ENCODE results near the gene BSG.

DNA sequence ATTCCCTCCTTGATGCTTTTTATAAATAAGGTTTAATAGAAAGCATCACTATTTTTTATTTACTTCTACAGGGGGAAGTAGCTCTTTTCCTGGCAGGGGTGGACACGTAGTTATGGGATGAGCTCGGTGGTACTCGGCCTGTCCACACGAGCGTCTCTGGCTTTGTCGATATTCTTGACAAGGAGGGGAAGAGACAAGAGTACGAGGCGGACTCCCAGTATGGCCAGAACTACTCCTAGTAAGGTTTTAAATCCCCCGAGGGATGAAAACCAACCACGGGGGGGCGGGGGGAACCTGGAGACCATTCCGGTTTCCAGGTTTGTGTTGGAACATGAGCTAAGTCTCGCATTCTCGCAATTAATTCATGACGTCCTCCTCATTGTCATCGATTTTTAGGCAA lies 5.6 kb upstream of the BSG start:
- no peak for TF ChIP-seq POLR2A (IDR thresholded peaks at IDR 0.05)
- TF ChIP-seq, protein P1, sequence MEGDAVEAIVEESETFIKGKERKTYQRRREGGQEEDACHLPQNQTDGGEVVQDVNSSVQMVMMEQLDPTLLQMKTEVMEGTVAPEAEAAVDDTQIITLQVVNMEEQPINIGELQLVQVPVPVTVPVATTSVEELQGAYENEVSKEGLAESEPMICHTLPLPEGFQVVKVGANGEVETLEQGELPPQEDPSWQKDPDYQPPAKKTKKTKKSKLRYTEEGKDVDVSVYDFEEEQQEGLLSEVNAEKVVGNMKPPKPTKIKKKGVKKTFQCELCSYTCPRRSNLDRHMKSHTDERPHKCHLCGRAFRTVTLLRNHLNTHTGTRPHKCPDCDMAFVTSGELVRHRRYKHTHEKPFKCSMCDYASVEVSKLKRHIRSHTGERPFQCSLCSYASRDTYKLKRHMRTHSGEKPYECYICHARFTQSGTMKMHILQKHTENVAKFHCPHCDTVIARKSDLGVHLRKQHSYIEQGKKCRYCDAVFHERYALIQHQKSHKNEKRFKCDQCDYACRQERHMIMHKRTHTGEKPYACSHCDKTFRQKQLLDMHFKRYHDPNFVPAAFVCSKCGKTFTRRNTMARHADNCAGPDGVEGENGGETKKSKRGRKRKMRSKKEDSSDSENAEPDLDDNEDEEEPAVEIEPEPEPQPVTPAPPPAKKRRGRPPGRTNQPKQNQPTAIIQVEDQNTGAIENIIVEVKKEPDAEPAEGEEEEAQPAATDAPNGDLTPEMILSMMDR (IDR thresholded peaks at IDR 0.05 in 4 of 5, conservative IDR thresholded peaks at IDR 0.05 in 1 of 5), result no peak
